ENCODE data around the gene RTRAF.

Gene RTRAF

GRCh38 chr14:52051871-52052270 is 62.5 kb downstream of the RTRAF start:
- DNase-seq, result no peak

- no peak for DNase-seq
These were observed 63.1 kb downstream of the RTRAF start for GRCh38 chr14:52052288-52052943.

GRCh38 chr14:52053044-52053443 is 63.7 kb downstream of the RTRAF start:
- no peak for DNase-seq

DNA sequence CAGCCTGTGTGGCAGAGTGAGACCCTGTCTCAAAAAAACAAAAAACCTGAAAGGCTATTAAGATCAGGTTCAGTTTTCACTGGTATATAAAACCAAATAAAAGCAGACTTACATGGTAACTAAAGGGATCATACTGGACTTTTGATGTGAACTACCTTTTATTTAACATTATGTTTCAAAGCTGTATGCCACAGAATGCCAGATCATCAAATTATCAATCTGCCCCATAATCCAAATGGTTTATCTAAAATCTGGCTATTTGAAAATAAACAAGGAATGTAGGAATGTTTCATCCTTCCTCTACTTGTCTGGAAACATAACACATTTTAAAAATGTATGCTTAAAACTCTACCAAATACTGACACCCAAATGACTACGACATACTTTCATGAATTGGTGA is 65.3 kb downstream of the RTRAF start:
- no peak for DNase-seq

DNA sequence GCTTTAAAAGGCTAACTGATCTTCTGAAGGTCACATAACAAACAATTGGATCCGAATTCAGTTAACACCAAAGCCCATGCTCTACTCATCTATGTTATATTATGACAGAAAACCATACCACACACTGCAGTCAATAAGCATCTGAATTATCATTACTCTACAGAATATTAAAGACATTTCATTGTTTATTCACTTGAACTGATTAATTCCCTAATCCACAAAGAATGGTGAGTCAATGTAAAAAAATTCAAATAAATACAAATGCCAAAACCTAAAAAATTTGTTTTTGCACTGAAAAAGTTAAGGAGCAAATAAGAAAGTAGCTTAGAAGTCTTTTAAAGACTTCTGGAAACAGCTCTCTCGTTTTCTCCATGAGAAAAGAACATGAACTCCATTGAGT is 65.8 kb downstream of the RTRAF start:
- DNase-seq, result no peak

- DNase-seq, result no peak
These were observed 69.0 kb downstream of the RTRAF start for GRCh38 chr14:52058341-52058740.

DNA sequence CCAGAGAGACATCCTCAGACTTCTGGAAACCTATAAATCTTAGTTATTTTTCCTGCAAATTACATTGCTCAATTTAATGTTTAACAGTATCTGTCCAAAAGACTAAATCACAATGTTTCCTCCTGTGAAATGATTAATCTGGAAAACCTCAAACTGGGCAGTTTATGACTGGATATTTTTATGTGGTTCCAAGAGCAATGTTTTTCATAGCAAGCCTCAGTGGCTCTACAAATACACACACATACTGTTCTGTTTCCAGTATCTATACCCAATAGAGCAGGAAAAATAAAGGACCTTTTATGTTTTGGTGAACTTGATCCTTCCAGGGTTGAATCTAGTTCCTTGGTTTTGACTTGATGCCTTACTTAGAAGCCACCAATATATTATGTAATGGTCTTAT is 70.3 kb downstream of the RTRAF start:
- DNase-seq, result no peak

DNA sequence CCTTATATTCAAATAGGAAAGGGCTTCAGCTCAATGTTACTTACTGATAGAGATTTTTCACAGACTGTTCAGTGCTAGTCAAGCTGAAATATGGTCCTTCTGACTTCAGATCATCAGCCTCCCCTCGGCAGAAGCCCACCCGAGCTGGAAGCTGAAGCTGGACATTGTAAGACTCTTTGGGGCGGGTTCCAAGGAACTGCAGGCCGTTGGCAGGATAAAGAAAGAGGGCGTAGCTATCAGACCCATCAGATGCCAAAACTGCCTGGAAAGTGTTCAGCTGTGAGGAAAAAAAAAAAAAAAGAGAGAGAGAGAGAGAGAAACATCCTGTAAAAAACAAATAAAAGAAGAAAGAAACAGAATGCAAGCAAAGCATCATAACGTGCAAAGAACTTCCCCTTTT is 70.7 kb downstream of the RTRAF start:
- DNase-seq, result no peak
